ENCODE data around the gene MPST.
"Not testable (repeated sequence)": the region's sequence is repeated elsewhere in the genome, so short reads cannot be mapped to it uniquely, and the experiment has no call there.

Gene MPST

GRCh38 chr22:37019309-37020191 is at the start of gene MPST, which contains the start of gene TST:
Gene MPST (plus strand): TSS chr22:37019742. CDS start chr22:37019837, 95 bp downstream.
Gene TST (minus strand): TSS chr22:37019447. CDS start chr22:37018732, 715 bp downstream.
- peak; percentile 68 for DNase-seq

GRCh38 chr22:36971341-36972125 is 48.0 kb upstream of the MPST start:
- DNase-seq = no peak

DNA sequence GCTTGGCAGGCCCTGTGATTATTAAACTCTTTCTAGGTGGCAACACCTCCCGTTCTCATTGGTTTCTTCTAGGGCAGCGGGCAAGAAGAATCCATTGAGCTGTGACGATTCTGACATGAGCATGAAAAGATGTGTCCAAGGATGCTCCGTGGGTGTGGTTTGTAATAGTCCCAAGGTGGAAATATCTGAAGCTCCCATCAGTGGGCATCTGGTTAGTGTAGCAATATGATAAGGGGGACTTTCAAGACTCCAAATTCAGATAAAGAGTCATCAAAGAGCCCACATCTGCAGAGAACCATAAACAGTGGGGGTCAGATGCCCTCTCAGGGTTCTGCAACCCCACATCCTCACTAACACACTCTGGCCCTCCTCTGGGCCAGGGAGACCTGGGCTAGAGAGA is 42.9 kb upstream of the MPST start:
- no peak for DNase-seq

DNA sequence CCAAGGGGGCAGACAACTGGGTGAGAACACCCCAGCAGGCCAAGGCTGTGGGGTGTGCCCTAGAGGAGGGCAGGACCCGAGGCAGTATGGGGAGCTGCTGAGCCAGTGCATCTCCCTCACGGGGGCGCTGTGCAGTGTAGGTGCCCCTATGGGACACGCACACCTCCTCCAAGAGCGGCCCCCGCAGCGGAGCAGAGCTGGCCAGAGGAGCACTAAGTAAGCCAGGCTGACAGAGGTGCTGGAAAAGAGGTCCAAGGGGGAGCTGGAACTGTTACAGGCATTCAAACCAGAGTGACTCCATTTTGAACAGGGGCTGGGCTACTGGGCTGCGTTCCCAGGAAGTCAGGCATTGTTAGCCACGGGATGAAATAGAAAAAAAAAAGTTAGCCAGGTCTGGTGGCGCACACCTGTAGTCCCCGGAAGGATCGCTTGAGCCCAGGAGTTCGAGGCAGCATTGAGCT is 42.1 kb upstream of the MPST start:
- peak; percentile 34 for DNase-seq

DNA sequence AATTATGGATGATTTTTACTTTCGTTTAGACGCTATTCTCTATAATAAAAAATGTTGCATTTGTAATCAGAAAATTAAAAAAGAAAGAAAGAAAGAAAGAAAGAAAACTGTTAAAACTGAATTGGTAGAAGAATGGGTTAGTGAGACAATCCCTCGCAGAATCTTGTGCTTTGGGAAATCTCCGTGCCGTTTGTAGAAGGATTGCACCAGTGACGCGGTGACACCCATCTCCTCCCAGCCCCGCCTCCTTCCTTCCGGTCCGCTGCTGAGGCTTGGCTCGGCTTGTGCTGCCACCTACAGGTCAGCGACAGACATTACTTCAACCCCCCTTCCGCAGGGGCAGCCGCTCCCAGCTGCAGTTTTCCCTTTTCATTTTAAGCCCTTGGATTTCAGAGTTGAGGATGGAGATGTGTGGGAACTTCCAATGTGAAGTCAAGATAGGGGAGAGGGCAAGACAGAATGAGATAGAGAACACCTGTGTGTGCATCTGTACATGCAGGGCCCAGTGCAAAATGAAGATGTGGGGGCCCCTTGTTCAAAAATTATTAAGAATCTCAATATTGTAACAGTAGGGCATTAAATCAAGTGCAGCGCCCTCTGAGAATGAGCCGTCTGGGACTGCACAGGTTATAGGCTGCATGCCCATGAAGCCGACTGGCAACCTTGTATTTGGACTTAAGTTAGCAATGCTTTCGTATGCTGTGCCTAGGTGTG is 41.4 kb upstream of the MPST start:
- DNase-seq = peak; percentile 82

- no peak for DNase-seq
Observed at GRCh38 chr22:36979016-36979910, 40.3 kb upstream of the MPST start.

- no peak for DNase-seq
Observed at GRCh38 chr22:36981247-36981775, 38.2 kb upstream of the MPST start.

DNA sequence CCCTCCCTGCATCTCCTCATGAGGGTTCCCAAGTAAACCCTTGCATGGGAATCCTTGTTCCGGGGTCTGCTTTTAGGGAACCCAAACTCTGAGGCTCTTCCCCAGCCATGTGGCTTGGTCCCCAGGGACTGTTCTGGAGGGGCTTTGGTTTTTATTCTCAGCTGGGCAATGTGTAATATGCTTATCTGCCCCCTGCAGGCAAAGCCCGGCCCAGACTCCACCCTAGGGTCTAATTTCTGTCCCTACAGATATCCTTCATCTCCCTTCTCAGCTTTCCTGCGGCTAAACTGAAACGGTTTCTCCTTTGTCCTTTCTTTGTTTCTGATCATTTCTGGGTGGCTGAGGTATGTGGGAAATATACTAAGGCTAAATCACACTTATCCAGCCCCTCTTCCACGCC is 37.4 kb upstream of the MPST start:
- no peak for DNase-seq

GRCh38 chr22:36985211-36985889 is 34.2 kb upstream of the MPST start:
- DNase-seq = no peak

GRCh38 chr22:36986242-36986821 is 33.2 kb upstream of the MPST start:
- no peak for DNase-seq

GRCh38 chr22:36988075-36988832 is 31.3 kb upstream of the MPST start:
- no peak for DNase-seq

DNA sequence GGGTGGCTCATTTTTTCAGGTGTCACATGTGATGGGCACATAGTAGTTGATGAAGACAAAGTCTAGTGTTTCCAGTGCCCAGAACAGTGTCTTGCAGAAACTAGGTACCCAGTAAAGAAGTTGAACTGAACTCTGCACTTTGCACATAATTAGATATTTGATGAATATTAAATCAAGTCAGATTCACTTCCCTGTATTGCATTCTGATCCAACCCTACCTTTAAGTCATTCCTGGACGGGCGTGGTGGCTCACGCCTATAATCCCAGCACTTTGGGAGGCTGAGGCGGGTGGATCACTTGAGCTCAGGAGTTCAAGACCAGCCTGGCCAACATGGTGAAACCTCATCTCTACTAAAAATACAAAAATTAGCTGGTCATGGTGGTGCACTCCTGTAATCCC is 30.5 kb upstream of the MPST start:
- DNase-seq = not testable (repeated sequence)

DNA sequence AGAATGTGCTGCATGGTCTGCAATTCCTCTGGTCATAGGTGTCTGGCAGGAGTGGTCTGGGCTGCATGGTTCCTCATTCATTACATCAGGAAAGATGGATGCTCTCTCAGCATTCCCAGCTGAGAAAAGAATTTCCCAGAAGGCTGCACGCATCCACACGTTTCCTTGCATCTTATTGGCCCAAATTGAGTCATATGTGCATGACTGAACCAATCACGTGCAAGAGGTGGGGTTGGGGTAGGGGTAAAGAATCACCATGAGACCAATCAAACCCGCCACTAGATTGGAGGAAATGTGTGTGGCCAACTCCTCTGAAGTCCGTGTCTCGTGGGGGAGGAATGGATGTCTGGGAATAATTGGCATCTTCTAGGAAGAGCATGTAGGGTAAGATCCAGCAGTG is 29.1 kb upstream of the MPST start:
- no peak for DNase-seq

- DNase-seq = no peak
Observed at GRCh38 chr22:36991206-36991605, 28.3 kb upstream of the MPST start.

- DNase-seq = no peak
Observed at GRCh38 chr22:36997746-36998145, 21.8 kb upstream of the MPST start.

DNA sequence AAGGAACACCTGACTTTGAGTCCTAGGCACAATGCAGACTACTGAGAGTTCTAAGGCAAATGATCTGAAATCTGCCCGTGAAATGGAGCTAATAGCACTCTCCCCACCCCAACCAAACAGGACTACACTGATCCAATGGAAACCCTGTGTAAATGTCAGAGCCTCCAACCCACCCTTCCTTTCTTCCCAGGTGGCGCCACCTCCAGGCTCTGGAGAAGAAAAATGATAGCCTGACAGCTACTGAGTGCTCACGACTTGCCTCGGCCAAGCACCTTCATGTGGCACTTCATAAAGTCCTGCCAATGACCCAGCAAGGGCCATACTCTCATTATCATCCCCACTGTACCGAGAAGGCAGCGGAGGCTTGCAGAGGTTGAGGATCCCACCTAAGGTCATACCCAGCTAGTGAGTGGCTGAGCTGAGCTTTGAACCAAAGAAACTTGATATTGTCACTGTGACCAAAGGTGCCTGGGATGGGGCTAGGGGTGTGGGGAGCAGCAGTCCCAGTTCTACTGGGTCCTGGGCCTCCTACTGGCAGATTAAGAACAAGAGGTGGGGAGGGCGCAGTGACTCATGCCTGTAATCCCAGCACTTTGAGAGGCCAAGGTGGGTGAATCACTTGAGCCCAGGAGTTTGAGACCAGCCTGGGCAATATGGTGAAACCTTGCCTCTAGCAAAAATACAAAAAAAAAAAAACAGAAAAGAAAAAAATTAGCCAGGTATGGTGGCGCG is 20.8 kb upstream of the MPST start:
- peak; percentile 48 for DNase-seq

GRCh38 chr22:36999463-36999862 is 20.1 kb upstream of the MPST start:
- DNase-seq = no peak

DNA sequence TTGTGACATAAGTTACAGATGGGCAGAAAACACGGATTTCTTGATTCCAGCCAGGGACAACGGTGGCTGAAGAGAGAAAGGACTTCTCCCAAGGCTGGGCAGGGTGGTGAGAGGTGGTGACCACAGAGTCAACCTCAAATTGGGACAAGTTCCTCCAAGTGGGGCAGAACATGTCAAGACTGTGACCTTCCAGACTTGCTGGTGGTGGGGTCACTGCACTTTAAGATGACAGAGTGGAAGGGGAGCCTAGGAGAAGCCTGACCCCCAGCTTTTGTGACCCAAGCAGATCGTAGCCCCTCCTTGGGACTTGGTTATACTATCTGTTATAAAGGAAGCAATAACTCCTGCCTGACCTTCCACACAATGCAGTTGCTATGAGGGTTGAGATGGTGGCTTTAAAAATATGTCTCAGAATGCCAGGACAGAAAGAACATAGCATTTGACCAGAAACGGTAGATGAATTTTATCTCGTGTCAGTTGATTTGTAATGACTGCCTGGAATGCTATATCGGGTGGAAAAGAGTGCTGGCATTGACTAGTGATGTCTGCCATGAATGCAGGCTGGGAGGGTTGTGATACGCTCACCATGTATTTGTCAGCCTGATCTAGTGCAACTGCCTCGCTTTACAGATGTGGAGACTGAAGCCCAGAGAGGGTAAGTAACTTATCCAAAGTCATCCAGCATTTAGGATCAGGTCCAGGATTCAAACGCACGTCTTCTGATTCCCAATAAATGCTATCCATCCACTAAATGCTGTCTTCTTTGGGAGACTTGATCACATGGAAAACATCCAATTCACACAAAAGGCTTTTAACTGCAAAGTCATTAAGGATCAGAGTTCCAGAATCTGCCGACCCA is 18.6 kb upstream of the MPST start:
- no peak for DNase-seq

Measured in EL (cell line).